ENCODE measurements around the gene DEFB132. TPM values are rescaled to one million over a fixed set of nuclear protein-coding genes. Genes with fewer than 3 reads are reported as not detected.

Gene DEFB132
- total RNA-seq, 4 donors from 2014 or later = 0.34 TPM; not detected in 3

DNA sequence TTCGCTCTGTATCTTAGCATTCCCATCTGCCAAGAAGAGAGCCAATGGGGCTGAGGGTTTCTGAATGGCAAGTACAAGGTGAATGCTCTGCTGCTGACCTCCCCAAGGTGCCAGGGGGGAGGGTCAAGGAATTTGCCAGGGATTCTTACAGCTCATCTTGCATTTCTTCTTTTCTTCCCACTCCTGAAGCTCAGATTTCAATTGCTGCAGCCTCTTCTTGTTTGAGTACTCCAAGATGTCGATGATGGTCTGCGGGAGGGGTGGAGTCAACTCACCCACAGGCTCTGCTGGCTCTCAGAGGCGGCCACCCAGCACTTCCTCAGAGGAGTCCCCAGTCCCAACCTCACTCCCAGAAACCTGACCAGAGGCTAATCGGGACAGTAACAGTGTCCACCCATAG, 20.7 kb downstream of the DEFB132 start:
- H3K9me3 ChIP-seq = no peaks in the 10 kb centered on the region
- WGBS = 96% methylated on average over 5 of the region's 5 CpGs
- TF ChIP-seq, protein P1, sequence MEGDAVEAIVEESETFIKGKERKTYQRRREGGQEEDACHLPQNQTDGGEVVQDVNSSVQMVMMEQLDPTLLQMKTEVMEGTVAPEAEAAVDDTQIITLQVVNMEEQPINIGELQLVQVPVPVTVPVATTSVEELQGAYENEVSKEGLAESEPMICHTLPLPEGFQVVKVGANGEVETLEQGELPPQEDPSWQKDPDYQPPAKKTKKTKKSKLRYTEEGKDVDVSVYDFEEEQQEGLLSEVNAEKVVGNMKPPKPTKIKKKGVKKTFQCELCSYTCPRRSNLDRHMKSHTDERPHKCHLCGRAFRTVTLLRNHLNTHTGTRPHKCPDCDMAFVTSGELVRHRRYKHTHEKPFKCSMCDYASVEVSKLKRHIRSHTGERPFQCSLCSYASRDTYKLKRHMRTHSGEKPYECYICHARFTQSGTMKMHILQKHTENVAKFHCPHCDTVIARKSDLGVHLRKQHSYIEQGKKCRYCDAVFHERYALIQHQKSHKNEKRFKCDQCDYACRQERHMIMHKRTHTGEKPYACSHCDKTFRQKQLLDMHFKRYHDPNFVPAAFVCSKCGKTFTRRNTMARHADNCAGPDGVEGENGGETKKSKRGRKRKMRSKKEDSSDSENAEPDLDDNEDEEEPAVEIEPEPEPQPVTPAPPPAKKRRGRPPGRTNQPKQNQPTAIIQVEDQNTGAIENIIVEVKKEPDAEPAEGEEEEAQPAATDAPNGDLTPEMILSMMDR (IDR thresholded peaks at IDR 0.05) = no peak
- TF ChIP-seq EP300 (IDR thresholded peaks at IDR 0.05) = no peak
- TF ChIP-seq POLR2A (IDR thresholded peaks at IDR 0.05) = no peak
- no peak for TF ChIP-seq POLR2AphosphoS5 (IDR thresholded peaks at IDR 0.05)
- no peak overlapping the region for H3K4me3 ChIP-seq
- DNase-seq (ENCODE audit: low spot score in 2 of 2) = peak in 1 of 2 donors; percentile 57
- no peak overlapping the region for H3K27ac ChIP-seq
- H3K4me1 ChIP-seq = no peaks in the 10 kb centered on the region
- no peaks in the 10 kb centered on the region for H3K27me3 ChIP-seq
- peaks cover 20% of the 10 kb centered on the region for H3K36me3 ChIP-seq

DNA sequence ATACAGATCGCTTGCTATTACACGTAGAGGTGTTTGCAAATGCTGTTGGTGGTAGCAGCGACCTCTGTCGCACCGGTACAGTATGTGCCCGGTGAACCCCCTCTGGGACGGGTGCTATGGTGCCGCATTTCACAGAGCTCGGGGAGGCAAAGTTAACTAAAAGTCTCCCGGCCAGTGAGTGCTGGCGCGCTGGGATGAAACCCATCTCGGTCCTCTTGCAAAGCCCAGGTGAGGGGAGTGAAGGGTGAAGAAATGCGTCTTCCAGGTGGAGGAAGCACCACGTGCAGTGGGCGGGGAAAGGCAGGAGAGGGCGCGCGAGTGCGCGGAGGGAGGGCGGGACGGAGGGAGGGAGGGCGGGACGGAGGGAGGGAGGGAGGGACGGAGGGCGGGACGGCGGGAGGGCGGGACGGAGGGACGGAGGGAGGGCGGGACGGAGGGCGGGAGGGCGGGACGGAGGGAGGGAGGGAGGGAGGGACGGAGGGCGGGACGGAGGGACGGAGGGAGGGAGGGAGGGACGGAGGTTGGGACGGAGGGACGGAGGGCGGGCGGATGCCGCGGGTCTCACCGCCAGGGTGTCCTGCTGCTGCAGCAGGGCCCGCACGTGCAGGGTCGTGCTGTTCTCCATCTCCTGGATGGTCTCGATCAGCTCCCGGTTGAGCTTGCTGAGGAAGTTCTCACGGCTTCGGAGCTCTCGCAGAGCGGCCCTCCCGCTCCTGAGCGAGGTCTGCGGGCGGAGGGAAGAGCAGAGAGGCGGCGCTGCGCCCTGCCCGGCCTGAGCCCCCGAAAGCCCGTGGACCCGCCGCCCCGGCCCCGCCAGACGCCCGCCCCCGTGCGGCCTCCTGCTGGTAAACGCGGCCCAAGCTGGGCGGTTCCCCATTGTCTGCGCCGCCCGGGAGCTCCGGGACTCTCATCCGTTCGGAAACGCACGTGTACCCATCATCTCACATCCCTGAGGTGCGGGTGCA, 21.4 kb downstream of the DEFB132 start:
- H3K27me3 ChIP-seq = no peaks in the 10 kb centered on the region
- H3K9me3 ChIP-seq = no peaks in the 10 kb centered on the region
- H3K27ac ChIP-seq = no peak overlapping the region
- 92% methylated on average over 50 of the region's 88 CpGs for WGBS
- peak in 1 of 2 donors; percentile 64 for DNase-seq (ENCODE audit: low spot score in 2 of 2)
- H3K4me3 ChIP-seq = peak overlapping the region; percentile 15
- H3K4me1 ChIP-seq = no peaks in the 10 kb centered on the region
- TF ChIP-seq, protein P1 (IDR thresholded peaks at IDR 0.05) = no peak
- no peak for TF ChIP-seq POLR2A (IDR thresholded peaks at IDR 0.05)
- TF ChIP-seq EP300 (IDR thresholded peaks at IDR 0.05) = no peak
- peaks cover 20% of the 10 kb centered on the region for H3K36me3 ChIP-seq

DNA sequence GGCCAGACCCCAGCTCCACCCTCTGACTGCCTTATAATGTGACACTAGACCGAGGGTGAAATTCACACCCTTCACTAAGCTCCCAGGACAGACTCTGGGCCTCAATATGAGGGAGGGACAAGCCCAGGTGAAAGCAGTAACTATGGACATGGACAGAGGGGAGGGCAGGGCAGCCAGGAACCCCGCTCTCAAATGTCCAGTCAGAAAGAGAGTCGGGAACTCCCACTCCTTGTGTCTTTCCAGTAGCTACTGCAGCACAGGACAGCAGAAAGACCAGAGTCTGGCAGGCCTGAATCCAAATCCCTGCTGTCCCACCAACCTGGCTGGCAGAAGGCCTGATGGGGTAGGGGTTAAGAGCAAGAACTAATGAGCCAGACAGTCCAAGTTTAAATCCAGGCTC, 26.6 kb downstream of the DEFB132 start:
- H3K4me3 ChIP-seq = no peak overlapping the region
- H3K27ac ChIP-seq = no peak overlapping the region
- H3K4me1 ChIP-seq = no peaks in the 10 kb centered on the region
- DNase-seq (ENCODE audit: low spot score in 2 of 2) = peak in 1 of 2 donors; percentile 28
- WGBS = 77% methylated on average over 3 of the region's 3 CpGs
- H3K9me3 ChIP-seq = no peaks in the 10 kb centered on the region
- TF ChIP-seq POLR2A (IDR thresholded peaks at IDR 0.05) (no peak), EP300 (IDR thresholded peaks at IDR 0.05) (no peak)
- H3K27me3 ChIP-seq = no peaks in the 10 kb centered on the region
- peaks cover 5% of the 10 kb centered on the region for H3K36me3 ChIP-seq

DNA sequence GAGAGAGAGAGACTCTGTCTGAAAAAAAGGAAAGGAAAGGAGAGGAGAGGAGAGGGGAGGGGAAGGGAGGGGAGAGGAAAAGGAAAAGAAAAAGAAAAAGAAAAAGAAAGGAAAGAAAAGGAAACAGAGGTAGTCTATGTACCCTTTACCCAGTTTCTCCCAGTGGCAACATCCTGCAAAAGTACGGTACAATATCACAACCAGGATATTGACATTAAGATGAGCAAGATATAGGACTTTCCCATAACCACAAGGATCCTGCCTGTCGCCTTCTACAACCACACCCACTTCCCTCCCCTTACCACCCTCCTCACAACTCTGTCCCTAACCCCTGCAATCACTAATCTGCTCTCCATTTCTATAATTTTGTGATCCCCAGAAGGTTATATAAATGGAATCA, 29.0 kb downstream of the DEFB132 start:
- no peaks in the 10 kb centered on the region for H3K9me3 ChIP-seq
- TF ChIP-seq POLR2A (IDR thresholded peaks at IDR 0.05) (no peak), EP300 (IDR thresholded peaks at IDR 0.05) (no peak), POLR2AphosphoS5 (IDR thresholded peaks at IDR 0.05) (no peak)
- TF ChIP-seq, protein P1 (IDR thresholded peaks at IDR 0.05) = no peak
- H3K27me3 ChIP-seq = no peaks in the 10 kb centered on the region
- H3K4me1 ChIP-seq = peaks cover 13% of the 10 kb centered on the region
- H3K4me3 ChIP-seq = no peak overlapping the region
- peak in 1 of 2 donors; percentile 4 for DNase-seq (ENCODE audit: low spot score in 2 of 2)
- H3K36me3 ChIP-seq = peaks cover 3% of the 10 kb centered on the region
- H3K27ac ChIP-seq = no peak overlapping the region
- 71% methylated on average over 2 of the region's 2 CpGs for WGBS

DNA sequence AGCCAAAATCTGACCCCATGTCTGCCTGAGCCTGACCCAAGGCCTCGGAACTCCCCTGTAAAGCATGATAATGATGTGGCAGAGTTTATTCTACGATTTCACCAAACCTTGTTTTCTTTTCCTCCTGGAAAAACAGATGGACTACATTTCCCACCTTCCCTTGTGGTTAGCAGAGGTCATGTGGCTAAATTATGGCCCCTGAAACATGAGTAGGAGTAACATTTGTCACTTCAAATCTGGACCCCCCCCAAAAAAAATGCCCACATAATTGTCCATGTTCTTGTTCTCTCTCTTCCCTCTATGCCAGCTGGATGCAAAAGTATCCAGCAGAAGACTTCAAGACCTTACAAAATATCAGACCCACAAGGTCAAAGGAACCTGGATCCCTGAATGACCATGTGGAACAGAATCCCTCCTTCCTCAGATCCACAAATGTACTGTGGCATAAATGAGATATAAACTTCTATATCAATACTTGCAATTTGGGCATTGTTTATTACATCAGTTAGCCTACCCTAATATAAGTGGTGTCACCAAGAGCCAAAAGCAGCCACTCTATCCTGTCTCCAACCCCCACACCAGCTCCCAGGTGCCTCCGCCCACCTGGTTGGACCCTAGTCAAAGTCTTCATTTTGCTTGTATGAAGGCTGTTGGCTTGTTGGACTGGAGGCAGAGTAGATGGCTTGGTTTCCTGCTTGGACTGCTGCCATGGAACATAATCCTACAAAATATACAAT, 31.6 kb downstream of the DEFB132 start:
- H3K27me3 ChIP-seq = no peaks in the 10 kb centered on the region
- 88% methylated on average over 3 of the region's 3 CpGs for WGBS
- DNase-seq (ENCODE audit: low spot score in 2 of 2) = no peak
- H3K27ac ChIP-seq = no peak overlapping the region
- H3K4me1 ChIP-seq = peaks cover 13% of the 10 kb centered on the region
- H3K4me3 ChIP-seq = no peak overlapping the region
- no peaks in the 10 kb centered on the region for H3K36me3 ChIP-seq
- TF ChIP-seq POLR2AphosphoS5 (IDR thresholded peaks at IDR 0.05) (no peak), EP300 (IDR thresholded peaks at IDR 0.05) (no peak), POLR2A (IDR thresholded peaks at IDR 0.05) (no peak)
- TF ChIP-seq, protein P1 (IDR thresholded peaks at IDR 0.05) = no peak
- no peaks in the 10 kb centered on the region for H3K9me3 ChIP-seq

Measured in suprapubic skin (tissue), 4 donors.